Suprapubic skin (tissue), 4 donors: ENCODE results near the gene LPCAT1.

Experiments used
- CTCF ChIP-seq, 2 donors: fragments of 200-600 bp in 1 of 2; fragments of 450-650 bp in 1 of 2; sonication (generic) in 1 of 2; IDR thresholded peaks; one replicate each; pipeline ENCODE4 v1.5.1; 2016 to 2019; ENCODE audit warnings: antibody characterized with exemption in 2 of 2, mild to moderate bottlenecking in 1 of 2, moderate library complexity in 1 of 2
- POLR2A ChIP-seq, 2 donors: fragments of 450-650 bp; IDR thresholded peaks; one replicate each; pipeline ENCODE4 v1.6.1; 2017; ENCODE audit warnings: antibody characterized with exemption in 2 of 2, mild to moderate bottlenecking in 2 of 2, moderate library complexity in 2 of 2
- POLR2AphosphoS5 ChIP-seq, 3 donors: sonication (generic); formaldehyde crosslinking; IDR thresholded peaks; one replicate each; pipeline ENCODE4 v1.6.1; 2017; ENCODE audit warnings: antibody characterized with exemption in 3 of 3

DNA sequence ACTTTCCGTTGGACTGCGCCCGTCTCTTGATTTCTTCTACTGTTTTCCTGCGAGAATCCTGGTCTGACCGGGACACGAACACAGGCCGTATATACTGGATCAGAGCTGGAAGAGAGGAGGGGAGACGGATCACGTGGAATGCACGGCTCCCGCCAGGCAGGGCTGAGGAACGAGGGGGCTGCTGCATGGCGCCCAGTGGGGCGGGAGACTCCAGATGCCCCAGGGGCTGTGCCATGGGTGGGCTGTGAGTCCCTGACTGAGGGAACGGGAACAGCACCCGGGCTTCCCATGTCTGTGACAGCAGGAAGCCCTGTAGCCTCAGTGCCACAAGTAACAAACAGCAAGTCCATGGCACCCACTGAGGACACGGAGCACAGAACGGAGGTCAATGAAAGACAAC is 34.0 kb downstream of the LPCAT1 start:
- no peak for TF ChIP-seq CTCF (IDR thresholded peaks at IDR 0.05)
- TF ChIP-seq POLR2A (IDR thresholded peaks at IDR 0.05): no peak
- no peak for TF ChIP-seq POLR2AphosphoS5 (IDR thresholded peaks at IDR 0.05)
